ENCODE results near the gene CPLX4.

DNA sequence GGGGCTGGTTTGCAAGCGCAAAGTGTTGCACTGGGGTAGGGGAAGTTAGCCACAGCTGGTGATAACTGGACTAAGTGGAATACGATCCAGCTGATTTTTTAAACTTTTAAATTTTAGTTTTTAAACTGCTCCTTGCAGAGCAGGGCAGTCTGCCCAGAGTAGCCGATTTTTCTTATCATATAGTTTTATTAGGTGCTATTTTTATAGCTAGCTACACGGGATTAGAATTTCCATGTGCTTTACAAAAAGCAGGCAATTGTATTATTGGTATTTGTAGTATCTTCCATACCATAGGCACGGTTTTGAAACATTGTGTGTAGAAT is 9.6 kb downstream of the CPLX4 start:
- TF ChIP-seq, protein P1, sequence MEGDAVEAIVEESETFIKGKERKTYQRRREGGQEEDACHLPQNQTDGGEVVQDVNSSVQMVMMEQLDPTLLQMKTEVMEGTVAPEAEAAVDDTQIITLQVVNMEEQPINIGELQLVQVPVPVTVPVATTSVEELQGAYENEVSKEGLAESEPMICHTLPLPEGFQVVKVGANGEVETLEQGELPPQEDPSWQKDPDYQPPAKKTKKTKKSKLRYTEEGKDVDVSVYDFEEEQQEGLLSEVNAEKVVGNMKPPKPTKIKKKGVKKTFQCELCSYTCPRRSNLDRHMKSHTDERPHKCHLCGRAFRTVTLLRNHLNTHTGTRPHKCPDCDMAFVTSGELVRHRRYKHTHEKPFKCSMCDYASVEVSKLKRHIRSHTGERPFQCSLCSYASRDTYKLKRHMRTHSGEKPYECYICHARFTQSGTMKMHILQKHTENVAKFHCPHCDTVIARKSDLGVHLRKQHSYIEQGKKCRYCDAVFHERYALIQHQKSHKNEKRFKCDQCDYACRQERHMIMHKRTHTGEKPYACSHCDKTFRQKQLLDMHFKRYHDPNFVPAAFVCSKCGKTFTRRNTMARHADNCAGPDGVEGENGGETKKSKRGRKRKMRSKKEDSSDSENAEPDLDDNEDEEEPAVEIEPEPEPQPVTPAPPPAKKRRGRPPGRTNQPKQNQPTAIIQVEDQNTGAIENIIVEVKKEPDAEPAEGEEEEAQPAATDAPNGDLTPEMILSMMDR (IDR thresholded peaks at IDR 0.05), result no peak
- TF ChIP-seq POLR2AphosphoS5 (IDR thresholded peaks at IDR 0.05; ENCODE audit: low read depth, low read length) (no peak), TCF7L2 (IDR thresholded peaks at IDR 0.05; ENCODE audit: low read depth, low read length) (no peak), SIN3A (IDR thresholded peaks at IDR 0.05; ENCODE audit: borderline replicate concordance, insufficient read depth, low read depth, low read length) (no peak)
- TF ChIP-seq, protein P2, sequence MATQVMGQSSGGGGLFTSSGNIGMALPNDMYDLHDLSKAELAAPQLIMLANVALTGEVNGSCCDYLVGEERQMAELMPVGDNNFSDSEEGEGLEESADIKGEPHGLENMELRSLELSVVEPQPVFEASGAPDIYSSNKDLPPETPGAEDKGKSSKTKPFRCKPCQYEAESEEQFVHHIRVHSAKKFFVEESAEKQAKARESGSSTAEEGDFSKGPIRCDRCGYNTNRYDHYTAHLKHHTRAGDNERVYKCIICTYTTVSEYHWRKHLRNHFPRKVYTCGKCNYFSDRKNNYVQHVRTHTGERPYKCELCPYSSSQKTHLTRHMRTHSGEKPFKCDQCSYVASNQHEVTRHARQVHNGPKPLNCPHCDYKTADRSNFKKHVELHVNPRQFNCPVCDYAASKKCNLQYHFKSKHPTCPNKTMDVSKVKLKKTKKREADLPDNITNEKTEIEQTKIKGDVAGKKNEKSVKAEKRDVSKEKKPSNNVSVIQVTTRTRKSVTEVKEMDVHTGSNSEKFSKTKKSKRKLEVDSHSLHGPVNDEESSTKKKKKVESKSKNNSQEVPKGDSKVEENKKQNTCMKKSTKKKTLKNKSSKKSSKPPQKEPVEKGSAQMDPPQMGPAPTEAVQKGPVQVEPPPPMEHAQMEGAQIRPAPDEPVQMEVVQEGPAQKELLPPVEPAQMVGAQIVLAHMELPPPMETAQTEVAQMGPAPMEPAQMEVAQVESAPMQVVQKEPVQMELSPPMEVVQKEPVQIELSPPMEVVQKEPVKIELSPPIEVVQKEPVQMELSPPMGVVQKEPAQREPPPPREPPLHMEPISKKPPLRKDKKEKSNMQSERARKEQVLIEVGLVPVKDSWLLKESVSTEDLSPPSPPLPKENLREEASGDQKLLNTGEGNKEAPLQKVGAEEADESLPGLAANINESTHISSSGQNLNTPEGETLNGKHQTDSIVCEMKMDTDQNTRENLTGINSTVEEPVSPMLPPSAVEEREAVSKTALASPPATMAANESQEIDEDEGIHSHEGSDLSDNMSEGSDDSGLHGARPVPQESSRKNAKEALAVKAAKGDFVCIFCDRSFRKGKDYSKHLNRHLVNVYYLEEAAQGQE (IDR thresholded peaks at IDR 0.05; ENCODE audit: insufficient read depth in 1 of 2, low read depth in 2 of 2, low read length in 1 of 2), result no peak

Data from Panc1 (cell line).